GM12875 (cell line): ENCODE measurements around the gene INMT.

ENCODE experiments used
- H3K4me3 ChIP-seq: one replicate; pipeline ENCODE4 v1.5.1; 2011; ENCODE audit warnings: low read depth, low read length, control low read depth
- TF ChIP-seq, protein P1 (sequence below): IDR thresholded peaks from 2 replicates; pipeline ENCODE4 v1.5.1; 2011; ENCODE audit warnings: low read depth, mild to moderate bottlenecking, control low read depth, inconsistent platforms, low read length, moderate library complexity, borderline replicate concordance; ENCODE audit not compliant: insufficient read depth

The INMT gene

GRCh38 chr7:30751696-30752273, at the start of gene INMT:
INMT (plus strand) TSS chr7:30752135; CDS start chr7:30752151, 16 bp downstream.
- TF ChIP-seq, protein P1, sequence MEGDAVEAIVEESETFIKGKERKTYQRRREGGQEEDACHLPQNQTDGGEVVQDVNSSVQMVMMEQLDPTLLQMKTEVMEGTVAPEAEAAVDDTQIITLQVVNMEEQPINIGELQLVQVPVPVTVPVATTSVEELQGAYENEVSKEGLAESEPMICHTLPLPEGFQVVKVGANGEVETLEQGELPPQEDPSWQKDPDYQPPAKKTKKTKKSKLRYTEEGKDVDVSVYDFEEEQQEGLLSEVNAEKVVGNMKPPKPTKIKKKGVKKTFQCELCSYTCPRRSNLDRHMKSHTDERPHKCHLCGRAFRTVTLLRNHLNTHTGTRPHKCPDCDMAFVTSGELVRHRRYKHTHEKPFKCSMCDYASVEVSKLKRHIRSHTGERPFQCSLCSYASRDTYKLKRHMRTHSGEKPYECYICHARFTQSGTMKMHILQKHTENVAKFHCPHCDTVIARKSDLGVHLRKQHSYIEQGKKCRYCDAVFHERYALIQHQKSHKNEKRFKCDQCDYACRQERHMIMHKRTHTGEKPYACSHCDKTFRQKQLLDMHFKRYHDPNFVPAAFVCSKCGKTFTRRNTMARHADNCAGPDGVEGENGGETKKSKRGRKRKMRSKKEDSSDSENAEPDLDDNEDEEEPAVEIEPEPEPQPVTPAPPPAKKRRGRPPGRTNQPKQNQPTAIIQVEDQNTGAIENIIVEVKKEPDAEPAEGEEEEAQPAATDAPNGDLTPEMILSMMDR = no peak
- H3K4me3 ChIP-seq = no peak within 1 kb of the TSS

GRCh38 chr7:30702200-30702599, 49.7 kb upstream of the INMT start:
- no peak overlapping the region for H3K4me3 ChIP-seq
- TF ChIP-seq, protein P1 = 0 out of 2 replicates have a peak, but pooled peaks have one; percentile 14

DNA sequence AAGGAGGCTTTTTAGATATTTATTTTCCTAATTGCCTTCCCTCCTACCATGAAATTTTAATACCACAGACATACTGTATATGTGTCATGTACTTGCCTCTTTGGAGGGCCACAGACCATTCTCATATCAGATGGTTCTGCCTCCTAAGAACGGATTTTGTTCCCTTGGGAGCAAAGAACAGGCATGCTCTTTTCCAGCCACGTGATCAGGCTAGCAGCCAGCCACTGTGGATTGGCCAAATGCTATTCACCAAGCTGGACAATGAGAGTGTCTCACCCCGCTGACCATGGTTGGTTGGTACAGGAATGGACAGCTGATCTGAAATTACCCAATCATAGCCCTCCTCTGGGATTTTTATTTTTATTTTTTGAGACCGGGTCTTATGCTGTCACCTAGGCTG, 48.2 kb upstream of the INMT start:
- TF ChIP-seq, protein P1 = no peak
- no peak overlapping the region for H3K4me3 ChIP-seq

DNA sequence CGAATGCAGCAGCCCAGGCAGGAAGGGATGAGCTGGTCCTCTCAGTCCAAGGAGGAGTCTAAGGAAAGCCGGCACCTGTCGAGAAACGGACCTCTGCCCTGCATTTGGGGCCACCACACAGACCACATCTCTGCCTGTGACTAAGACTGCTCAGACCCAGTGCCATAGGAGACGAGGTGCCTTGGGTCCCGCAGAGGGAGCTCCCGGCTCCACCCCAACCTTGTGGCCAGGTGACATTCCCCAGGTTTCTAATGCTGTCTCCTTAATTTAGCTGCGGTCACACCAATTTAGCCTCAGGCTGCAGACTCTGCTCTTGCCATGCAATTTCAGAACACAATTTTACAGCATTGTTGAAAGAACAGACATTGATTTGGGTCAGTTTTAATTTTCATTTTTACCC, 46.9 kb upstream of the INMT start:
- TF ChIP-seq, protein P1 = no peak
- H3K4me3 ChIP-seq = no peak overlapping the region

GRCh38 chr7:30705596-30705995, 46.3 kb upstream of the INMT start:
- TF ChIP-seq, protein P1 = no peak
- H3K4me3 ChIP-seq = no peak overlapping the region

DNA sequence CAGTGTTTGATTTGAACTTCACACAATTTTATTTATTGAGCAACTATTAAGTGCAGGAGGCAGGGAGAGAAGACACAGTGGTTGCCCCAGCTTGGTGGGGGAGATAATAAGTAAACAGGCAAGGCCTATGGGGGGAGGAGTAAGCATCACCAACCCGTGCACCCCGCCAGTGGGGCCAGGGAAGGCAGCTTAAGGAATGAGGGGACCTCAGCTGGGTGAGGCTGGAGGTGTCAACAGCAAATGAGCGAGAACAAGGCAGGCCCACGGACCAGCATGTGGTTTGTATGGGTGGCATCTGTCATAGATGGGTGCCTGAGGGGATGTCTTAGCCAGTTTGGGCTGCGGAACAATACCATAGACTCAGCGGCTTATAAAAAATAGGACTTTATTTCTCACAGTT, 45.6 kb upstream of the INMT start:
- TF ChIP-seq, protein P1 = no peak
- H3K4me3 ChIP-seq = no peak overlapping the region

- no peak overlapping the region for H3K4me3 ChIP-seq
Measured at GRCh38 chr7:30706908-30707307, 45.0 kb upstream of the INMT start.

More at GRCh38 chr7:30706908-30707307, 45.0 kb upstream of the INMT start:
- TF ChIP-seq, protein P1 = no peak
